ENCODE data around the gene IL34. TPM values are rescaled to one million over a fixed set of nuclear protein-coding genes. Genes with fewer than 3 reads are reported as not detected.
A peak's percentile ranks its signal among the peaks of the same experiment; 100 is the strongest.

Gene IL34
- polyA plus RNA-seq, 1 of the 3 experiments (the other 2 are of a cell fraction), result 0.18 TPM

- DNase-seq, result no peak
Measured at GRCh38 chr16:70709457-70709856, 63.1 kb downstream of the IL34 start.

More at GRCh38 chr16:70709457-70709856, 63.1 kb downstream of the IL34 start:
- ChIA-PET POLR2A (interaction anchor here (0.9 kb wide), 1 partner anchor 62 kb away, joined by 4 read pairs; no protein-coding TSS in a partner anchor), CTCF (interaction anchor here (0.9 to 1.4 kb wide), 2 partner anchors 17 to 30 kb away, joined by 3 to 4 read pairs; no protein-coding TSS in a partner anchor)
- H3F3A ChIP-seq (replicated peaks; ENCODE audit: insufficient read depth), result peaks cover 26% of the 10 kb centered on the region
- 100% methylated on average over 4 of the region's 5 CpGs for WGBS (ENCODE audit: low lambda C conversion rate)
- no peaks in the 10 kb centered on the region for H4K20me1 ChIP-seq (ENCODE audit: insufficient read depth)
- H3K9me3 ChIP-seq, result no peaks in the 10 kb centered on the region
- H3K4me2 ChIP-seq, result no peak overlapping the region
- H3K9ac ChIP-seq, result no peak overlapping the region
- H3K4me1 ChIP-seq (ENCODE audit: control insufficient read depth in 1 of 2, insufficient read depth in 2 of 2, low read depth in 1 of 2, low read length in 1 of 2), result peaks cover 33 to 79% of the 10 kb centered on the region in 2 experiments
- H3K4me3 ChIP-seq (ENCODE audit: low read depth in 2 of 2, low read length in 1 of 2), result no peak overlapping the region
- TF ChIP-seq SMC3 (IDR thresholded peaks at IDR 0.05; ENCODE audit: low read depth, low read length) (no peak), TCF12 (IDR thresholded peaks at IDR 0.05) (no peak), ELF1 (IDR thresholded peaks at IDR 0.05) (no peak), REST (IDR thresholded peaks at IDR 0.05; ENCODE audit: low read depth, low read length) (no peak), TAF1 (IDR thresholded peaks at IDR 0.05; ENCODE audit: borderline replicate concordance, low read depth, low read length) (no peak), TEAD4 (IDR thresholded peaks at IDR 0.05; ENCODE audit: borderline replicate concordance, insufficient read depth) (no peak), FOXJ3 (CRISPR knock-in tag; IDR thresholded peaks at IDR 0.05) (no peak), IRF3 (IDR thresholded peaks at IDR 0.05; ENCODE audit: low read depth, low read length) (no peak), FOSL2 (IDR thresholded peaks at IDR 0.05; ENCODE audit: borderline replicate concordance, low read depth) (no peak), NRF1 (IDR thresholded peaks at IDR 0.05; ENCODE audit: low read depth, low read length) (no peak), MAX (IDR thresholded peaks at IDR 0.05; ENCODE audit: low read depth) (no peak), RAD21 (IDR thresholded peaks at IDR 0.05; ENCODE audit: low read length) (no peak), RFX5 (IDR thresholded peaks at IDR 0.05; ENCODE audit: low read length) (no peak), JUND (IDR thresholded peaks at IDR 0.05) (no peak)
- H3K9me2 ChIP-seq, result no peaks in the 10 kb centered on the region
- no peak overlapping the region for H2AFZ ChIP-seq (ENCODE audit: low read depth)
- peak overlapping the region in 1 of 2 experiments; percentile 11; a peak in 1 of 4 replicates for H3K27ac ChIP-seq (ENCODE audit: low read depth in 2 of 2, low read length in 1 of 2)
- H3K27me3 ChIP-seq (ENCODE audit: insufficient read depth), result no peaks in the 10 kb centered on the region
- no peaks in the 10 kb centered on the region for H3K79me2 ChIP-seq (ENCODE audit: insufficient read depth)
- no peaks in the 10 kb centered on the region for H3K36me3 ChIP-seq (replicated peaks in 1 of 2; ENCODE audit: control insufficient read depth in 1 of 2, insufficient read depth in 2 of 2, low read length in 1 of 2)

Measured in SK-N-SH (cell line).